Stomach (tissue), 9 donors: ENCODE measurements around the gene SDC3. TPM values are rescaled to one million over a fixed set of nuclear protein-coding genes. Genes with fewer than 3 reads are reported as not detected.
A peak's percentile ranks its signal among the peaks of the same experiment; 100 is the strongest.

ENCODE experiments used
- DNase-seq, 2 donors: peaks; one replicate each; pipeline versions ENCODE4 v3.0.0 to v3.0.0-alpha.2; 2013 to 2019
- H3K27ac ChIP-seq, 5 donors: fragments of 200-600 bp in 4 of 5; sonication (generic) in 4 of 5; one replicate each; pipeline ENCODE4 v1.5.1; 2013 to 2019; ENCODE audit warnings: mild to moderate bottlenecking in 1 of 5, moderate library complexity in 1 of 5
- H3K27me3 ChIP-seq, 3 donors: fragments of 200-600 bp; sonication (generic); one replicate each; pipeline ENCODE4 v1.5.1; 2017 to 2019; ENCODE audit warnings: mixed run types in 1 of 3
- H3K36me3 ChIP-seq, 4 donors: fragments of 200-600 bp; sonication (generic); 1 replicate in 3 of 4; 2 replicates in 1 of 4; pipeline ENCODE4 v1.5.1; 2016 to 2019
- H3K4me1 ChIP-seq, 4 donors: fragments of 200-600 bp; sonication (generic); one replicate each; pipeline ENCODE4 v1.5.1; 2016 to 2019
- H3K4me3 ChIP-seq, 4 donors: fragments of 200-600 bp; sonication (generic) in 3 of 4; one replicate each; pipeline ENCODE4 v1.5.1; 2016 to 2019; ENCODE audit warnings: mild to moderate bottlenecking in 1 of 4
- H3K9me3 ChIP-seq, 4 donors: fragments of 200-600 bp; sonication (generic); one replicate each; pipeline ENCODE4 v1.5.1; 2016 to 2019
- CTCF ChIP-seq, 7 experiments: fragments of 450-650 bp in 4 of 7; fragments of 200-600 bp in 3 of 7; sonication (generic) in 3 of 7; IDR thresholded peaks; one replicate each; pipeline ENCODE4 v1.5.1; 2016 to 2019; ENCODE audit warnings: antibody characterized with exemption in 7 of 7, control low read depth in 2 of 7, mild to moderate bottlenecking in 1 of 7
- EP300 ChIP-seq: sonication (generic); formaldehyde crosslinking; IDR thresholded peaks from one replicate; pipeline ENCODE4 v1.6.1; 2017; ENCODE audit warnings: antibody characterized with exemption
- POLR2A ChIP-seq, 4 donors: fragments of 450-650 bp; IDR thresholded peaks; one replicate each; pipeline ENCODE4 v1.6.1; 2016; ENCODE audit warnings: antibody characterized with exemption in 4 of 4, control low read depth in 2 of 4, mild to moderate bottlenecking in 1 of 4, moderate library complexity in 1 of 4
- POLR2AphosphoS5 ChIP-seq, 3 donors: sonication (generic); formaldehyde crosslinking; IDR thresholded peaks; one replicate each; pipeline ENCODE4 v1.6.1; 2016; ENCODE audit warnings: antibody characterized with exemption in 3 of 3
- WGBS, 5 donors: extraction: QIAGEN DNeasy Blood & Tissue Kit in 3 of 5; methylation state at CpG; one replicate each; pipeline versions ENCODE4 v1.1.5 to v1.1.7; 2013 to 2018; 5-methylcytosine and 5-hydroxymethylcytosine counted together
- intact Hi-C: fragments of 100-400 bp; cut with DNase I; formaldehyde crosslinking; loops from one replicate; pipeline ENCODE4 v1.15.1; 2023; ENCODE audit warnings: low total_unique reads
- polyA plus RNA-seq, 3 donors: library from polyadenylated mRNA; stranded (reverse); fragments of 200-250 nt; gene quantifications; one replicate each; pipeline ENCODE4 v1.2.3, GENCODE V29; 2013
- total RNA-seq, 5 donors: library from RNA; depleted of rRNA; stranded (reverse); fragments of >200 nt; gene quantifications; one replicate each; pipeline versions ENCODE4 v1.1.0 to v1.2.3, GENCODE V29; 2014 to 2016
- donor health status: healthy with polysubstance abuse.
- donor health status: Bipolar disorder and iron deficiency.
- donor health status: healthy.

The SDC3 gene
- total and polyA plus RNA-seq, 8 donors: 0.58 to 47.2 (median 15.2) TPM

- Histone ChIP-seq H3K4me3 (no peak overlapping the region), H3K9me3 (no peaks in the 10 kb centered on the region), H3K36me3 (no peaks in the 10 kb centered on the region), H3K4me1 (peaks cover 43 to 79% (median 61%) of the 10 kb centered on the region in 4 donors), H3K27me3 (peaks cover 0 to 20% (median 7%) of the 10 kb centered on the region in 3 donors), H3K27ac (peak overlapping the region in 4 of 5 donors; percentile 15 to 85 (median 64))
- intact Hi-C loops: no loop called here
- TF ChIP-seq EP300 (no peak), POLR2AphosphoS5 (IDR thresholded peaks at IDR 0.05) (no peak), CTCF (IDR thresholded peaks at IDR 0.05) (no peak), POLR2A (IDR thresholded peaks at IDR 0.05) (no peak)
- whole genome bisulfite sequencing, 5 donors: 49 to 62% (median 58%) methylated on average over 11 of the region's 11 CpGs
- peak in 1 of 2 donors; percentile 13 for DNase-seq
Measured at GRCh38 chr1:30904191-30904961, 4.2 kb downstream of the SDC3 start.

GRCh38 chr1:30903343-30904034 lies 5.1 kb downstream of the SDC3 start:
- no peaks in the 10 kb centered on the region for H3K36me3 ChIP-seq
- no peaks in the 10 kb centered on the region for H3K9me3 ChIP-seq
- H3K4me1 ChIP-seq: peaks cover 38 to 81% (median 59%) of the 10 kb centered on the region in 4 donors
- H3K27me3 ChIP-seq: peaks cover 0 to 14% (median 7%) of the 10 kb centered on the region in 3 donors
- TF ChIP-seq EP300 (no peak), CTCF (IDR thresholded peaks at IDR 0.05) (no peak), POLR2A (IDR thresholded peaks at IDR 0.05) (no peak), POLR2AphosphoS5 (IDR thresholded peaks at IDR 0.05) (no peak)
- H3K4me3 ChIP-seq: no peak overlapping the region
- H3K27ac ChIP-seq: peak overlapping the region in 4 of 5 donors; percentile 66 to 85 (median 80)
- DNase-seq: peak in 1 of 2 donors; percentile 18
- 70 to 78% (median 74%) methylated on average over 8 of the region's 8 CpGs for WGBS, 5 donors
- intact Hi-C loops: no loop called here

- Histone ChIP-seq H3K9me3 (no peaks in the 10 kb centered on the region), H3K27me3 (peaks cover 0 to 9% (median 3%) of the 10 kb centered on the region in 3 donors), H3K27ac (peak overlapping the region in 4 of 5 donors; percentile 66 to 85 (median 80)), H3K4me1 (peaks cover 34 to 82% (median 57%) of the 10 kb centered on the region in 4 donors), H3K36me3 (no peaks in the 10 kb centered on the region), H3K4me3 (no peak overlapping the region)
- WGBS, 5 donors: 49 to 70% (median 52%) methylated on average over 9 of the region's 9 CpGs
- no peak for TF ChIP-seq CTCF (IDR thresholded peaks at IDR 0.05)
- TF ChIP-seq POLR2AphosphoS5 (IDR thresholded peaks at IDR 0.05): no peak
- no peak for TF ChIP-seq POLR2A (IDR thresholded peaks at IDR 0.05)
- TF ChIP-seq EP300: no peak
- intact Hi-C loops: no loop called here
- DNase-seq: peak in 1 of 2 donors; percentile 13
Measured at GRCh38 chr1:30902593-30903290, 5.8 kb downstream of the SDC3 start.
